Neural crest cell (in vitro differentiated cells): ENCODE results near the gene NCAPD3. TPM values are rescaled to one million over a fixed set of nuclear protein-coding genes. Genes with fewer than 3 reads are reported as not detected.
A peak's percentile ranks its signal among the peaks of the same experiment; 100 is the strongest.

Source experiments
- DNase-seq: peaks from one replicate; pipeline ENCODE4 v3.0.0; 2021; ENCODE audit warnings: low read depth, mixed read lengths, low spot score
- H3K27ac Mint-ChIP-seq: one replicate; pipeline ENCODE4 v1.8.0; 2021; ENCODE audit warnings: mild to moderate bottlenecking, mixed read lengths; ENCODE audit not compliant: unreplicated experiment
- H3K27me3 Mint-ChIP-seq: 2 replicates; pipeline ENCODE4 v1.8.0; 2021; ENCODE audit warnings: low read depth, mild to moderate bottlenecking, mixed read lengths
- H3K36me3 Mint-ChIP-seq: 2 replicates; pipeline ENCODE4 v1.8.0; 2021; ENCODE audit warnings: low read depth, mild to moderate bottlenecking, mixed read lengths
- H3K4me1 Mint-ChIP-seq: 2 replicates; pipeline ENCODE4 v1.8.0; 2021; ENCODE audit warnings: mixed read lengths
- H3K4me3 Mint-ChIP-seq: one replicate; pipeline ENCODE4 v1.8.0; 2021; ENCODE audit warnings: mild to moderate bottlenecking, mixed read lengths
- H3K9me3 Mint-ChIP-seq: 2 replicates; pipeline ENCODE4 v1.8.0; 2021; ENCODE audit warnings: mixed read lengths
- CTCF ChIP-seq: fragments of 200-600 bp; sonication (generic); conservative IDR thresholded peaks from 2 replicates; pipeline ENCODE4 v1.5.0; 2021; ENCODE audit warnings: antibody characterized with exemption, mild to moderate bottlenecking
- total RNA-seq: library from RNA; stranded (reverse); gene quantifications from 2 replicates; pipeline ENCODE4 v1.2.1, GENCODE V29; 2021

The NCAPD3 gene
- total RNA-seq, 1 donor from 2014 or later, result 53.8 TPM

GRCh38 chr11:134131628-134132244 is 92.0 kb downstream of the NCAPD3 start:
- Mint-ChIP-seq H3K9me3 (peaks cover 25% of the 10 kb centered on the region), H3K4me1 (no peaks in the 10 kb centered on the region), H3K4me3 (no peak overlapping the region), H3K27me3 (no peaks in the 10 kb centered on the region), H3K27ac (no peak overlapping the region), H3K36me3 (peaks cover 44% of the 10 kb centered on the region)
- TF ChIP-seq CTCF, result no peak
- no peak for DNase-seq

GRCh38 chr11:134126217-134126822 is 97.4 kb downstream of the NCAPD3 start:
- TF ChIP-seq CTCF, result no peak
- peak overlapping the region; percentile 6 for H3K4me3 Mint-ChIP-seq

GRCh38 chr11:134125507-134125906 is 98.3 kb downstream of the NCAPD3 start:
- H3K36me3 Mint-ChIP-seq, result peaks cover 2% of the 10 kb centered on the region
- peaks cover 18% of the 10 kb centered on the region for H3K27me3 Mint-ChIP-seq
- no peak for TF ChIP-seq CTCF
- H3K4me1 Mint-ChIP-seq, result peaks cover 38% of the 10 kb centered on the region
- H3K4me3 Mint-ChIP-seq, result peak overlapping the region; percentile 71
- no peak overlapping the region for H3K27ac Mint-ChIP-seq
- no peak for DNase-seq
- H3K9me3 Mint-ChIP-seq, result no peaks in the 10 kb centered on the region

More at GRCh38 chr11:134126217-134126822, 97.4 kb downstream of the NCAPD3 start:
- H3K27ac Mint-ChIP-seq, result no peak overlapping the region
- H3K4me1 Mint-ChIP-seq, result peaks cover 31% of the 10 kb centered on the region
- no peak for DNase-seq
- H3K9me3 Mint-ChIP-seq, result peaks cover 5% of the 10 kb centered on the region
- peaks cover 7% of the 10 kb centered on the region for H3K36me3 Mint-ChIP-seq
- H3K27me3 Mint-ChIP-seq, result peaks cover 18% of the 10 kb centered on the region

GRCh38 chr11:134124660-134125451 is 98.9 kb downstream of the NCAPD3 start:
- peak; percentile 44 for DNase-seq
- H3K9me3 Mint-ChIP-seq, result no peaks in the 10 kb centered on the region

More at GRCh38 chr11:134124660-134125451, 98.9 kb downstream of the NCAPD3 start:
- Mint-ChIP-seq H3K4me1 (peaks cover 44% of the 10 kb centered on the region), H3K36me3 (peaks cover under 1% of the 10 kb centered on the region), H3K27ac (no peak overlapping the region), H3K27me3 (peaks cover 18% of the 10 kb centered on the region), H3K4me3 (peak overlapping the region; percentile 71)
- TF ChIP-seq CTCF, result peak; percentile 20
